Hepatocyte (in vitro differentiated cells): ENCODE measurements around the gene IRX1. TPM values are rescaled to one million over a fixed set of nuclear protein-coding genes. Genes with fewer than 3 reads are reported as not detected.

Experiments used
- DNase-seq: peaks from one replicate; pipeline ENCODE4 v3.0.0-alpha.2; 2016; ENCODE audit warnings: low spot score
- H2AFZ ChIP-seq: fragments of 200-600 bp; sonication (generic); 2 replicates; pipeline ENCODE4 v1.6.0; 2016; ENCODE audit warnings: antibody characterized with exemption, mild to moderate bottlenecking
- H3K27ac ChIP-seq: fragments of 200-600 bp; sonication (generic); 2 replicates; pipeline ENCODE4 v1.5.1; 2016; ENCODE audit warnings: mild to moderate bottlenecking
- H3K27me3 ChIP-seq: fragments of 200-600 bp; sonication (generic); 2 replicates; pipeline ENCODE4 v1.6.1; 2016
- H3K36me3 ChIP-seq: fragments of 200-600 bp; sonication (generic); replicated peaks from 2 replicates; pipeline ENCODE4 v1.5.1; 2016; ENCODE audit warnings: low read depth; ENCODE audit not compliant: insufficient read depth
- H3K4me1 ChIP-seq: fragments of 200-600 bp; sonication (generic); 2 replicates; pipeline ENCODE4 v1.5.1; 2016; ENCODE audit warnings: mild to moderate bottlenecking, moderate library complexity; ENCODE audit not compliant: insufficient read depth
- H3K4me2 ChIP-seq: fragments of 200-600 bp; sonication (generic); 2 replicates; pipeline ENCODE4 v1.6.0; 2016
- H3K4me3 ChIP-seq: fragments of 200-600 bp; sonication (generic); 2 replicates; pipeline ENCODE4 v1.5.1; 2016; ENCODE audit warnings: mild to moderate bottlenecking
- H3K79me2 ChIP-seq: fragments of 200-600 bp; sonication (generic); 2 replicates; pipeline ENCODE4 v1.6.0; 2017; ENCODE audit warnings: mild to moderate bottlenecking
- H3K9me2 ChIP-seq: fragments of 200-600 bp; sonication (generic); replicated peaks from 2 replicates; pipeline ENCODE4 v1.6.0; 2017; ENCODE audit warnings: mild to moderate bottlenecking; ENCODE audit not compliant: insufficient read depth
- H3K9me3 ChIP-seq: fragments of 200-600 bp; sonication (generic); 2 replicates; pipeline ENCODE4 v1.5.1; 2016; ENCODE audit warnings: low read depth, mild to moderate bottlenecking
- H4K20me1 ChIP-seq: fragments of 200-600 bp; sonication (generic); 2 replicates; pipeline ENCODE4 v1.6.0; 2016; ENCODE audit warnings: mild to moderate bottlenecking; ENCODE audit not compliant: insufficient read depth, poor library complexity, severe bottlenecking
- CTCF ChIP-seq: fragments of 200-600 bp; sonication (generic); IDR thresholded peaks from 2 replicates; pipeline ENCODE4 v1.5.1; 2016; ENCODE audit warnings: antibody characterized with exemption, mild to moderate bottlenecking; ENCODE audit not compliant: poor library complexity
- EZH2 ChIP-seq: fragments of 200-600 bp; sonication (generic); IDR thresholded peaks from 2 replicates; pipeline ENCODE4 v1.6.1; 2016; ENCODE audit warnings: antibody characterized with exemption, mild to moderate bottlenecking, borderline replicate concordance
- EZH2phosphoT487 ChIP-seq: fragments of 200-600 bp; sonication (generic); IDR thresholded peaks from one replicate; pipeline ENCODE4 v1.6.1; 2018; ENCODE audit warnings: antibody characterized with exemption, mild to moderate bottlenecking, low read depth, moderate library complexity; ENCODE audit not compliant: unreplicated experiment, severe bottlenecking
- WGBS: methylation state at CpG from one replicate; pipeline ENCODE4 v1.1.6; 2016; ENCODE audit warnings: low lambda C conversion rate; ENCODE audit errors: missing lambda C conversion rate; 5-methylcytosine and 5-hydroxymethylcytosine counted together
- polyA plus RNA-seq: library from polyadenylated mRNA; unstranded; fragments of >200 nt; fragmentation: Nextera tagmentation; extraction: Ambion mirVana; gene quantifications from 2 replicates; pipeline ENCODE4 v1.2.1, GENCODE V29; 2016
- total RNA-seq: library from RNA; depleted of rRNA; stranded (reverse); fragments of >200 nt; gene quantifications from 2 replicates; pipeline ENCODE4 v1.2.3, GENCODE V29; 2014

The IRX1 gene
- total and polyA plus RNA-seq, 2 experiments from 2014 or later, result 3.8 to 10.2 TPM

- Histone ChIP-seq H3K9me2 (no peaks in the 10 kb centered on the region), H2AFZ (no peak overlapping the region), H4K20me1 (no peaks in the 10 kb centered on the region), H3K9me3 (no peaks in the 10 kb centered on the region), H3K27me3 (peaks cover 99% of the 10 kb centered on the region), H3K79me2 (no peaks in the 10 kb centered on the region), H3K4me3 (no peak overlapping the region), H3K4me1 (peaks cover 13% of the 10 kb centered on the region), H3K27ac (no peak overlapping the region), H3K4me2 (peak overlapping the region; percentile 83), H3K36me3 (no peaks in the 10 kb centered on the region)
- WGBS, result 3% methylated on average over 72 of the region's 73 CpGs
- no peak for DNase-seq
- TF ChIP-seq EZH2 (peak; percentile 98), EZH2phosphoT487 (peak; percentile 44), CTCF (no peak)
These were observed 6.5 kb downstream of the IRX1 start for GRCh38 chr5:3601911-3602782.

GRCh38 chr5:3602785-3603502 is 7.3 kb downstream of the IRX1 start:
- no peak overlapping the region for H3K27ac ChIP-seq
- no peaks in the 10 kb centered on the region for H3K36me3 ChIP-seq
- peaks cover 99% of the 10 kb centered on the region for H3K27me3 ChIP-seq
- peak overlapping the region; percentile 25 for H2AFZ ChIP-seq
- no peaks in the 10 kb centered on the region for H3K9me3 ChIP-seq
- H3K4me1 ChIP-seq, result peaks cover 13% of the 10 kb centered on the region
- DNase-seq, result peak; percentile 71
- H3K4me3 ChIP-seq, result no peak overlapping the region
- no peaks in the 10 kb centered on the region for H3K9me2 ChIP-seq
- 8% methylated on average over 35 of the region's 45 CpGs for WGBS
- peak overlapping the region; percentile 83 for H3K4me2 ChIP-seq
- H4K20me1 ChIP-seq, result no peaks in the 10 kb centered on the region
- H3K79me2 ChIP-seq, result no peaks in the 10 kb centered on the region
- no peak for TF ChIP-seq EZH2
- peak; percentile 73 for TF ChIP-seq CTCF

- 79% methylated on average over 9 of the region's 9 CpGs for WGBS
These were observed 8.9 kb downstream of the IRX1 start for GRCh38 chr5:3604501-3604900.

More at GRCh38 chr5:3604501-3604900, 8.9 kb downstream of the IRX1 start:
- Histone ChIP-seq H3K4me3 (no peak overlapping the region), H3K79me2 (no peaks in the 10 kb centered on the region), H2AFZ (no peak overlapping the region), H3K4me1 (peaks cover 13% of the 10 kb centered on the region), H3K4me2 (no peak overlapping the region), H3K27me3 (peaks cover 98% of the 10 kb centered on the region), H3K9me2 (no peaks in the 10 kb centered on the region), H3K36me3 (no peaks in the 10 kb centered on the region), H3K9me3 (no peaks in the 10 kb centered on the region), H4K20me1 (no peaks in the 10 kb centered on the region), H3K27ac (no peak overlapping the region)
- no peak for DNase-seq
- no peak for TF ChIP-seq EZH2
- TF ChIP-seq CTCF, result no peak
- TF ChIP-seq EZH2phosphoT487, result no peak
